NCI-H146 treated with DMSO at 0.1 percent for 48 hours (cell line): ENCODE results near the gene GNG7.

Experiments
- DNase-seq: peaks from one replicate; lab custom pipeline; 2025; ENCODE audit not compliant: unreplicated experiment; lab: John Stamatoyannopoulos, UW

GNG7 gene

GRCh38 chr19:2702170-2703076 is at the start of gene GNG7:
TSS of gene GNG7 (minus strand) at chr19:2702694. CDS start at chr19:2520688, 182,006 bp downstream.
- DNase-seq = peak; percentile 8

- DNase-seq = no peak
Measured at GRCh38 chr19:2751438-2751830, 48.9 kb upstream of the GNG7 start.

- no peak for DNase-seq
Measured at GRCh38 chr19:2750808-2751437, 48.4 kb upstream of the GNG7 start.

GRCh38 chr19:2747349-2747748 is 44.9 kb upstream of the GNG7 start:
- DNase-seq = no peak

- DNase-seq = no peak
Measured at GRCh38 chr19:2744113-2744512, 41.6 kb upstream of the GNG7 start.

- DNase-seq = no peak
Measured at GRCh38 chr19:2743099-2743498, 40.6 kb upstream of the GNG7 start.

- no peak for DNase-seq
Measured at GRCh38 chr19:2740314-2740656, 37.8 kb upstream of the GNG7 start.

GRCh38 chr19:2739602-2740313 is 37.3 kb upstream of the GNG7 start, which contains the start of gene SLC39A3:
TSS of gene SLC39A3 (minus strand) at chr19:2740017. CDS start at chr19:2737257, 2,760 bp downstream.
- DNase-seq = peak; percentile 81

- DNase-seq = no peak
Measured at GRCh38 chr19:2736550-2737190, 34.2 kb upstream of the GNG7 start.

- DNase-seq = no peak
Measured at GRCh38 chr19:2735374-2735773, 32.9 kb upstream of the GNG7 start.

GRCh38 chr19:2734589-2735288 is 32.2 kb upstream of the GNG7 start:
- DNase-seq = no peak

- no peak for DNase-seq
Measured at GRCh38 chr19:2733930-2734588, 31.6 kb upstream of the GNG7 start.

- DNase-seq = no peak
Measured at GRCh38 chr19:2732883-2733282, 30.4 kb upstream of the GNG7 start.

GRCh38 chr19:2732157-2732725 is 29.7 kb upstream of the GNG7 start:
- DNase-seq = no peak

GRCh38 chr19:2731181-2731995 is 28.9 kb upstream of the GNG7 start:
- DNase-seq = no peak

GRCh38 chr19:2729943-2730818 is 27.7 kb upstream of the GNG7 start:
- no peak for DNase-seq

- no peak for DNase-seq
Measured at GRCh38 chr19:2728783-2729387, 26.4 kb upstream of the GNG7 start.

GRCh38 chr19:2727640-2727944 is 25.1 kb upstream of the GNG7 start:
- peak; percentile 18 for DNase-seq
